Panc1 (cell line): ENCODE data around the gene B3GNT3. TPM values are rescaled to one million over a fixed set of nuclear protein-coding genes. Genes with fewer than 3 reads are reported as not detected.

Experiments used
- ATAC-seq: fragments of 200-7000 bp; cut with Tn5 transposase; 2 replicates; pipeline ENCODE4 v1.9.1; 2020; ENCODE audit warnings: mild to moderate bottlenecking, moderate library complexity
- BruUV-seq: library from RNA; stranded (reverse); fragments of 400-500 nt; replicated peaks from 2 replicates; lab custom pipeline; 2021; lab: Mats Ljungman, UMichigan
- CTCF ChIA-PET: fragments of 300-600 bp; sonication (Branson Sonifier 250); formaldehyde crosslinking; loops from one replicate; lab custom pipeline; 2022; ENCODE audit warnings: antibody characterized with exemption; lab: Charles Lee
- POLR2A ChIA-PET: fragments of 300-600 bp; sonication (Branson Sonifier 250); formaldehyde crosslinking; loops from one replicate; lab custom pipeline; 2022; ENCODE audit warnings: antibody characterized with exemption; lab: Charles Lee
- DNase-seq: peaks from one replicate; pipeline ENCODE4 v3.0.0-alpha.2; 2010; ENCODE audit warnings: low read depth, low spot score
- H3K27ac ChIP-seq: 2 replicates; pipeline ENCODE4 v1.5.1; 2011; ENCODE audit warnings: mild to moderate bottlenecking, low read length, inconsistent platforms
- H3K27me3 ChIP-seq: fragments of 200-500 bp; sonication (Bioruptor generic); 2 replicates; pipeline ENCODE4 v1.6.0; 2014; ENCODE audit warnings: low read length, inconsistent platforms; ENCODE audit not compliant: control insufficient read depth, insufficient read depth
- H3K36me3 ChIP-seq: fragments of 200-500 bp; sonication (Bioruptor generic); 2 replicates; pipeline ENCODE4 v1.5.1; 2014; ENCODE audit warnings: inconsistent platforms, mild to moderate bottlenecking, low read length, moderate library complexity; ENCODE audit not compliant: control insufficient read depth, insufficient read depth
- H3K4me1 ChIP-seq: 2 replicates; pipeline ENCODE4 v1.5.1; 2011; ENCODE audit warnings: inconsistent platforms, mild to moderate bottlenecking, low read length, moderate library complexity; ENCODE audit not compliant: control insufficient read depth, insufficient read depth
- H3K4me3 ChIP-seq, 2 experiments: 2 replicates each; pipeline ENCODE4 v1.5.1; 2011 to 2012; ENCODE audit warnings: low read depth in 2 of 2, low read length in 2 of 2, mild to moderate bottlenecking in 2 of 2, inconsistent platforms in 1 of 2, moderate library complexity in 1 of 2
- H3K9me3 ChIP-seq: fragments of 200-500 bp; sonication (Bioruptor generic); 2 replicates; pipeline ENCODE4 v1.5.1; 2014; ENCODE audit warnings: low read depth, mild to moderate bottlenecking, inconsistent platforms, low read length, moderate library complexity; ENCODE audit not compliant: control insufficient read depth, insufficient read depth
- CTCF ChIP-seq: fragments of 450-650 bp; IDR thresholded peaks from 2 replicates; pipeline ENCODE4 v1.5.1; 2017; ENCODE audit warnings: mild to moderate bottlenecking
- POLR2AphosphoS5 ChIP-seq: IDR thresholded peaks from 2 replicates; pipeline ENCODE4 v1.6.1; 2012; ENCODE audit warnings: mild to moderate bottlenecking, low read depth, low read length, moderate library complexity
- REST ChIP-seq, 2 experiments: IDR thresholded peaks; 2 replicates each; pipeline ENCODE4 v1.6.1; 2011 to 2012; ENCODE audit warnings: low read depth in 2 of 2, control low read depth in 1 of 2, low read length in 1 of 2, mild to moderate bottlenecking in 1 of 2, moderate library complexity in 1 of 2; ENCODE audit not compliant: insufficient read depth in 1 of 2
- SIN3A ChIP-seq: IDR thresholded peaks from 2 replicates; pipeline ENCODE4 v1.6.1; 2012; ENCODE audit warnings: low read depth, mild to moderate bottlenecking, low read length, moderate library complexity, borderline replicate concordance; ENCODE audit not compliant: insufficient read depth
- TCF7L2 ChIP-seq: IDR thresholded peaks from 2 replicates; pipeline ENCODE4 v1.6.1; 2011; ENCODE audit warnings: mild to moderate bottlenecking, low read depth, low read length, inconsistent platforms
- in situ Hi-C: cut with HindIII; loops from 2 replicates; pipeline ENCODE4 v1.10.0; 2016; ENCODE audit warnings: low sequenced_read_pairs, low pct_unique_long_range_greater_than_20kb
- intact Hi-C: fragments of 100-400 bp; cut with micrococcal nuclease; formaldehyde crosslinking; loops from one replicate; pipeline ENCODE4 v1.10.0; 2022; ENCODE audit not compliant: unreplicated experiment
- total RNA-seq: library from RNA; stranded (reverse); gene quantifications from one replicate; pipeline ENCODE4 v1.2.1, GENCODE V29; 2021; ENCODE audit not compliant: unreplicated experiment

Gene B3GNT3
- total RNA-seq, 1 experiment from 2014 or later = 0.67 TPM

DNA sequence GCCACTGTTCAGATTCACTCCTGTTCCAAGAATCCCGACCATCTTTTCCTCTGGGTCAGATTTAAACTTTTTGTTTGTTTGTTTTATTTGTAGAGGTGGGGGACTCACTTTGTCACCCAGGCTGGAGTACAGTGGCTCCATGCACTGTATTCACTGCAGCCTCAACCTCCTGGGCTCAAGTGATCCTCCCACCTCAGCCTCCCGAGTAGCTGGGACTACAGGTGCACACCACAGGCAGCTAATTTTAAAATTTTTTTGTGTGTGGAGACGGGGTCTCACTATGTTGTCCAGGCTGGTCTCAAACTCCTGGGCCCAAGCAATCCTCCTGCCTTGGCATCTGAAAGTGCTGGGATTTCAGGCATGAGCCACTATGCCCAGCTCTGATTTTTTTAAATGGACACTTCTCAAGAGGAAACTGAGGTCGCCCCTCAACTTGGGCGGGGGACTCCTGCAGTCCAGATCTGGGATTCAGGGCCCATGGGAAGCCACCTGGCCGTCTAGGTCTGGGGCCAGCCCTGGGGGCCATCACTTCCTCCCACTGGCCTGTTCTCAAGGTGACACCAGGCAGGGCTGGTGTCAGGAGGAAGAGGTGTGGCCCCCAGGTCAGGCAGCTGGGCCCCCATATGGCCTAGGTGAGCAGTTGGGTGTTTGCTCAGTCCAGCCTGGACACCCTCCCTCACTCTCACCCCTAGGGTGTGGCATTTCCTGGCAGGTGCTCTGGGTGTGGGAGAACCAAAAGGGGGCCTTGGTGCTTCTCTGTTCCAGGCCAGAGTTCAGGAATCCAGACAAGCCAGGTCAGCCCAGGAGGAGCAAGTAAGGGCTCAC lies 1.3 kb downstream of the B3GNT3 start:
- intact Hi-C loops = no loop called here
- H3K27ac ChIP-seq = no peak overlapping the region

More for the DNA sequence above, 1.3 kb downstream of the B3GNT3 start:
- ChIA-PET CTCF (no interaction called here), POLR2A (no interaction called here)
- TF ChIP-seq CTCF (no peak), TCF7L2 (no peak), POLR2AphosphoS5 (no peak), SIN3A (no peak), REST (IDR thresholded peaks at IDR 0.05; ENCODE audit: insufficient read depth in 1 of 2, low read depth in 2 of 2, low read length in 1 of 2) (no peak)
- no TSS peak for BruUV-seq
- H3K27me3 ChIP-seq = no peaks in the 10 kb centered on the region
- ATAC-seq (peak; percentile 52; the same call in 1 of the 2 replicates), DNase-seq (no peak)
- in situ Hi-C loops = no loop called here
- H3K4me1 ChIP-seq = 0 out of 2 replicates have a peak, but pooled peaks cover 2% of the 10 kb centered on the region
- H3K4me3 ChIP-seq = no peak overlapping the region
- no peaks in the 10 kb centered on the region for H3K9me3 ChIP-seq
- no peaks in the 10 kb centered on the region; the same call in 1 of the 2 replicates for H3K36me3 ChIP-seq
